ENCODE data around the gene VCL.

The VCL gene

GRCh38 chr10:74151879-74152722 lies 154.2 kb downstream of the VCL start:
- TF ChIP-seq, protein P1, sequence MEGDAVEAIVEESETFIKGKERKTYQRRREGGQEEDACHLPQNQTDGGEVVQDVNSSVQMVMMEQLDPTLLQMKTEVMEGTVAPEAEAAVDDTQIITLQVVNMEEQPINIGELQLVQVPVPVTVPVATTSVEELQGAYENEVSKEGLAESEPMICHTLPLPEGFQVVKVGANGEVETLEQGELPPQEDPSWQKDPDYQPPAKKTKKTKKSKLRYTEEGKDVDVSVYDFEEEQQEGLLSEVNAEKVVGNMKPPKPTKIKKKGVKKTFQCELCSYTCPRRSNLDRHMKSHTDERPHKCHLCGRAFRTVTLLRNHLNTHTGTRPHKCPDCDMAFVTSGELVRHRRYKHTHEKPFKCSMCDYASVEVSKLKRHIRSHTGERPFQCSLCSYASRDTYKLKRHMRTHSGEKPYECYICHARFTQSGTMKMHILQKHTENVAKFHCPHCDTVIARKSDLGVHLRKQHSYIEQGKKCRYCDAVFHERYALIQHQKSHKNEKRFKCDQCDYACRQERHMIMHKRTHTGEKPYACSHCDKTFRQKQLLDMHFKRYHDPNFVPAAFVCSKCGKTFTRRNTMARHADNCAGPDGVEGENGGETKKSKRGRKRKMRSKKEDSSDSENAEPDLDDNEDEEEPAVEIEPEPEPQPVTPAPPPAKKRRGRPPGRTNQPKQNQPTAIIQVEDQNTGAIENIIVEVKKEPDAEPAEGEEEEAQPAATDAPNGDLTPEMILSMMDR (IDR thresholded peaks at IDR 0.05) = no peak
- no peak for DNase-seq (ENCODE audit: low spot score)
- Histone ChIP-seq H3K4me3 (peak overlapping the region; percentile 93), H3K27ac (peak overlapping the region; percentile 73 to 91)

DNA sequence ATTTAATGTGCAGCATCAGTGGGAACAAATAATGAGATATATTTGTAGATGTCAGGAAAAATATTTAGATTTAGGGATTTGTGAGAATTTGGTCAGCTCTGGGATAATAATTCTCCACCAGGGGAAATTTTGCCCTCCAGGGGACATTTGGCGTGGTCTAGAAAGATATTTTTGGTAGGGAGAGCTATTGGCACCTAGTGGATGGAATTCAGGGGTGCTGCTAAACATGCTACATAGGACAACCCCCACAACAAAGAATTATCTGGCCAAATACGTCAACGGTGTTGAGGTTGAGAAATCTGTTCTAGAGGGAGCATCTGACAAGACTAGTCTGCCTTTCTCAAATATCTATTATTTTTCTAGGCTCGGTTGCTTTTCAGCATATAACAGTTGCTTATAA lies 155.2 kb downstream of the VCL start:
- Histone ChIP-seq H3K27ac (no peak overlapping the region), H3K4me3 (peak overlapping the region; percentile 34)
- DNase-seq (ENCODE audit: low spot score) = no peak
- TF ChIP-seq, protein P1 (IDR thresholded peaks at IDR 0.05) = peak; percentile 19

DNA sequence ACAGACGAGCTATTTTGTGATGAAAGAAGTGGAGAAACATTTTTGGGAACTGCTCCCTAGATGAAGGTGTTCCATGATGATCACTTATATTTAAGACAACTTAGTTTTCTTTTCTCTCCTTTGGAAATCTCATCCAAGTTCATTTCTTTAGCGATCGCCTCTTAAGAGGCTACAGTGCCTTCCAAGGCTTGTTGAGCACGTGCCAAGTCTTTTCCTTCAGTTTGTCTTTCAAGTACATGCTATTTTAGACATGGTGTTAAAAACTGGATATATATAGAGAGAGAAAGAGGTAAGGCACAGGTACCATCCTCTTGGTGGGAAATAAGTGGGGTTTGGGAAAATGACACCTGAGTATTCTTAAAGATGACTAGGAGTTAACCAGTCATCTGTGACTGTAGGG lies 155.8 kb downstream of the VCL start:
- Histone ChIP-seq H3K4me3 (peak overlapping the region; percentile 34), H3K27ac (no peak overlapping the region)
- TF ChIP-seq, protein P1 (IDR thresholded peaks at IDR 0.05) = no peak
- DNase-seq (ENCODE audit: low spot score) = no peak

DNA sequence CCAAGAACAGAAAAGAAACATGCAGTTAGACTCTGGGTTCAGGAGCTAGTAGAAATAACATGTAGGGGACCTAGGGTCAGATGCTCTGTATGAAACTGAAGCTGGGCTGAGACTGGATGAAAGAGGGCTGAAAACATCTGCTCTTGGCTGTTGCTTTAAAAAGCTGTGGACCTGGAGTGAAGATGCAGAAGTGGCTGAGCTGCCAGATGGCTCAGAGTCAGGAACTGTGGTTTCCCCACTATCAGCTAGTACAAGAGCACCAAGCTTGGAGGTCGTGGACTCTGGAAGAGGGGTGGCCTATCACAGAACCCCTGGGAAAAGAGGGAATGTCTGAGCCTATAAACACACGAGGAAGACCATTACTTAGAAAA lies 159.0 kb downstream of the VCL start:
- TF ChIP-seq, protein P1 (IDR thresholded peaks at IDR 0.05) = no peak
- Histone ChIP-seq H3K4me3 (no peak overlapping the region), H3K27ac (no peak overlapping the region)
- no peak for DNase-seq (ENCODE audit: low spot score)

- no peak for DNase-seq (ENCODE audit: low spot score)
- TF ChIP-seq, protein P1 (IDR thresholded peaks at IDR 0.05) = no peak
Observed at GRCh38 chr10:74160013-74160412, 162.1 kb downstream of the VCL start.

DNA sequence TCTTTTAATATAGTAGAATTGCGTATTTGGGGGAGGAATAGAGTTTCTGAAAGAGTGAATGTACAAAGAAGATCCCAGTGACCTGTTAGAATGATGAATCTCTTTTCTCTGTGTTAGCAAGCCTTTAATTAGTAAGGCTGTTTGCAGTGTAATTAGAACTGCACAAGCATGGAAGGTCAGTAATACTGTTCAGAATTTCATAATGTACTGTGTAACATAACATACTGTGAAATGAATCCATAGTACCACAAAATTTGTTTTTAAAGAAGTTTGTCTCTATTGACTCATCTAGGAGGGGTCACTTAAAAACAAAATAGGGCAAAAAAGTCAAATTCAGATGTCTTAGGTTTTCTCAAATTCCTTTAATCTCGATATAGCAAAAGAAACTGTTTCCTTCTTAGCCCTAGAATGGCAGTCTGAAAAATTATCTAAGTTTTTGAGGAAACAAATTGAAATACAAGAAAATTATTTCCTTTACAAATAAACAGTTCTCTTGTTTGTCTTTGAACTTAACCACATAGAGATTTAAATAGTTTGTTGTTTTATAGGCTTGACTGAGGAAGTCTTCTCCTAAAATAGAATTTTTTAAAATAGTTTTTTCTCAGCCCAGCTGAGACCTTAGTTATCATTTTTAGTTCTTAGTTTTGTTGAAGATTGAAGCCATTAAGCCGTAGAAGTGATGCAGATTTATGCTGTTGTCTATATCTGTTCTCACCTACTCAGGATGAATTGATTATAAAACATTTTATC lies 165.6 kb downstream of the VCL start:
- DNase-seq (ENCODE audit: low spot score) = no peak
- no peak overlapping the region for H3K27ac ChIP-seq

More at GRCh38 chr10:74160013-74160412, 162.1 kb downstream of the VCL start:
- H3K27ac ChIP-seq = no peak overlapping the region
- H3K4me3 ChIP-seq = no peak overlapping the region

More for the DNA sequence above, 165.6 kb downstream of the VCL start:
- TF ChIP-seq, protein P1 (IDR thresholded peaks at IDR 0.05) = no peak
- no peak overlapping the region for H3K4me3 ChIP-seq

Measured in coronary artery (tissue), 2 donors.